NB4 (cell line): ENCODE results near the gene RPL32.

Source experiments
- POLR2A ChIP-seq: IDR thresholded peaks from 2 replicates; pipeline ENCODE4 v1.6.1; 2011; ENCODE audit warnings: mild to moderate bottlenecking; ENCODE audit not compliant: insufficient read length; ENCODE audit errors: extremely low read depth
- TF ChIP-seq, protein P1 (sequence below): IDR thresholded peaks from one replicate; pipeline ENCODE4 v1.5.1; 2012; ENCODE audit warnings: low read depth, low read length

DNA sequence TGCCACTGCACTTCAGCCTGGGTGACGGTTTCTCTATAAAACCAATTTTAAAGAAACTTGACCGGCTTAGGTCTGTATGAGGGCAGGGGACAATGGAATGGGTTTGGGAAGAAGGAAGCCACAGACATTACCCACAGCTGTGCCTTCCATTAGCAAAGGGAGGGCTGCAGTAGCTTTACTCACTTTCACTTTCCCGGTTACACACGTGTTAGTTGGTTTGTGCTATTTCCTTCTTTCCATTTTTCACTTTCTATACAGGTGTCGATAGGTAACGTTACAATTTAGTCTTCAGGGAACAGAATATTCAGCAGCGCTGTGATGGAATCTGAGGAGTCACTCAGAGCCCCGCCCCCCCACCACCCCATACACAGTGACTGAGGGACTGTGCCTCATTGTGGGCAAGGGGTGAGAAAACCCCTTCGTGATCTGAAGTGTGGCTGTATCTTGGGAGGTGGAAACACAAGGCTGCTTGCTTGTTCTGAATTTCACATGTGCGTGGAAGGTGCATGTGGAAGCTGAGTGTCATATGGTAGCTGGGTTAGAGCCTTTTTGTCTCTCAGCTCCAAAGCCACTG lies 44.8 kb upstream of the RPL32 start:
- TF ChIP-seq, protein P1, sequence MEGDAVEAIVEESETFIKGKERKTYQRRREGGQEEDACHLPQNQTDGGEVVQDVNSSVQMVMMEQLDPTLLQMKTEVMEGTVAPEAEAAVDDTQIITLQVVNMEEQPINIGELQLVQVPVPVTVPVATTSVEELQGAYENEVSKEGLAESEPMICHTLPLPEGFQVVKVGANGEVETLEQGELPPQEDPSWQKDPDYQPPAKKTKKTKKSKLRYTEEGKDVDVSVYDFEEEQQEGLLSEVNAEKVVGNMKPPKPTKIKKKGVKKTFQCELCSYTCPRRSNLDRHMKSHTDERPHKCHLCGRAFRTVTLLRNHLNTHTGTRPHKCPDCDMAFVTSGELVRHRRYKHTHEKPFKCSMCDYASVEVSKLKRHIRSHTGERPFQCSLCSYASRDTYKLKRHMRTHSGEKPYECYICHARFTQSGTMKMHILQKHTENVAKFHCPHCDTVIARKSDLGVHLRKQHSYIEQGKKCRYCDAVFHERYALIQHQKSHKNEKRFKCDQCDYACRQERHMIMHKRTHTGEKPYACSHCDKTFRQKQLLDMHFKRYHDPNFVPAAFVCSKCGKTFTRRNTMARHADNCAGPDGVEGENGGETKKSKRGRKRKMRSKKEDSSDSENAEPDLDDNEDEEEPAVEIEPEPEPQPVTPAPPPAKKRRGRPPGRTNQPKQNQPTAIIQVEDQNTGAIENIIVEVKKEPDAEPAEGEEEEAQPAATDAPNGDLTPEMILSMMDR: no peak
- no peak for TF ChIP-seq POLR2A
